DMS114 treated with DMSO at 0.1 percent for 48 hours (cell line): Measurements from ENCODE around the gene USP7.
A peak's percentile ranks its signal among the peaks of the same experiment; 100 is the strongest.
"Not testable (repeated sequence)": the region's sequence is repeated elsewhere in the genome, so short reads cannot be mapped to it uniquely, and the experiment has no call there.

Source experiments
- DNase-seq: peaks from one replicate; lab custom pipeline; 2025; ENCODE audit not compliant: unreplicated experiment; lab: John Stamatoyannopoulos, UW

Gene USP7

DNA sequence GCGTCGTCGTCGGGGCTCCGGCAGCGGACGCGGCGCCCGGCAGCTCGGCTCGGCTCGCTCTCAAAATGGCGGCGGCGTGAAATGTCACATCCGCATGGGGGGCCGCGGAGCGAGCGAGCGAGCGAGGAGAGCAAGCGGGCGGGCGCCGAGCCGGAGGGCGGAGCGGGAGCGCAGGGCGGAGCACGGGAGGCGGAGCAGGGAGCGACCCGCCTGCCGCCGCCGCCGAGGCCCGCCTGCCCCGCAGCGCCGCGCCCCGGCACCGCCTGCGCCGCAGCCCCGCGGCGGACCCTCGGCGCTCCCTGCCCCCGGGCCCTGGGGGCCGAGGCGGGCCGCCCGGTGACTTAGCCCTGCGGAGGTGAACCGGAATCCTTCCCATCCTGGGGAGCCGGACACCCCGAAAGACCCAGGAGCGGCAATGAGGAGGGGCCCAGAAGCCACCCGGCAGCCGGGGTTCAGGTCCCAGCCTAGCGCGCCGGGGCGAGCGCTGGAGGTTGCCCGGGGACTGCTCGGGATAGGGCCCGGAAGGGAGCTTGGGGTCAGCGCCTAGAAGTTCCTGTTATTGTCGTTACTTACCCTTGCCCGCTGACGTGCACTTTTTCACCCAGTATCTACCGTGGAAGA, at the start of gene USP7:
TSS of gene USP7 (minus strand) at position 86 of the 621 bp plus-strand sequence. CDS start 621 bp downstream, outside the sequence.
- DNase-seq, result peak; percentile 73

DNA sequence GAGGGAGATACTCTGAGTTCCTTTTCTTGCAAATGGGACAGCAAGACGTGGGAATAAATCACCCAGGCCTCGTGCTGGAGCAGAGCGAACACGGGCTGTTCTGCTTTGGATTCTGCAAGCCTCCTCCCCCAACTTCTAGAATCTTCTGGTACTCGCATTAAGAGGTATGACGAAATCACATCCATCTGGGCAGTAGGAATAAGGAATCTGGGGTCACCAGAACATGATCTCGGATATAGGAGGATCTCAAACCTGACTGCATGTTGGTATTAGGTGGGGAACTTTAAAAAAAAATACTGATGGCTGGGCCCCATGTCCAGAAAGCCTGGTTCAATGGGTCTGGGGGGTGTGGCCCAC, 49.8 kb upstream of the USP7 start:
- no peak for DNase-seq

DNA sequence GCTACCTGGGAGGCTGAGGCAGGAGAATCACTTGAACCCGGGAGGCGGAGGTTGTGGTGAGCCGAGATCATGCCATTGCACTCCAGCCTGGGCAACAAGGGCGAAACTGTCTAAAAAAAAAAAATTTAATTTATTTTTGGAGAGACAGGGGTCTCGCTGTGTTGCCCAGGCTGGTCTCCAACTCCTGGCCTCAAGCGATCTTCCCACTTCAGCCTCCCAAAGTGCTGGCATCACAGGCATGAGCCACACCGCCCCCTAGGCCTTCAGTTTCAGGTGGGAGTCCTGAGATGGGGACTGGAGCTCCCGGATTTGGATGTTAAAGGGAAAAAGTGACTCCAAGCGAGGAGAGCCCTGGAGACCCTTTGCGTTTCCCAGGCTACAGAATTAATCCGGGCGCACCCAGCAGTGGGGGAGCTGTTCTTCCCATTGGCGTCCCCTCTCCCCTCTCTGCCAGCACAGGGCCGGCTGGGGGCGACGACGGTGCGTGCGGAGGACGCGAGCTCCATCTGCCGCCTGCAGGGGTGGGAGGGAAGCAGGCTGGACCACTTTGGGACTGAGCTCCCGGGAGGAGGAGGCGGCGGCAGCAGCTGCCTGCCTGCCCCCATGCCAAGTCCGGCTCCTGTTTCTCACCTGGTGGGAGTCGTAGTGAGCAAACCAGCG, 49.3 kb upstream of the USP7 start:
- no peak for DNase-seq

DNA sequence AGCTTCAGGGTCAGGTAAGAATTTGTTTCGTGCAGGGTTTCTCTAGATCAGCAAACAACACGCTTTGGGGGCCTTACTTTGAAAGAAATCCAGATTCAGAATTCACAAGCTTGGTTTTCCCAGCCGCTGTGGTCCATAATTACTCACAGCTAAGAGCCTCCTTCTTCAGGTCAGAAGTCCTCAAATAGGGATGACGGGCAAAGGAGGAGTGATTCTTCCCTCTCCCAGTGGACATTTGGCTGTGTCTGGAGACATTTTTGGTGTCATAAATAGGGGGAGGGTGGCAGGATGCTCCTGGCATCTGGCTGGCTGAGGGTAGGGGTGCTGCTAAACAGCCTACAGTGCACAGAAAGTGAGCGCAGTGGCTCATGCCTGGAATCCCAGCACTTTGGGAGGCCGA, 48.6 kb upstream of the USP7 start:
- no peak for DNase-seq

DNA sequence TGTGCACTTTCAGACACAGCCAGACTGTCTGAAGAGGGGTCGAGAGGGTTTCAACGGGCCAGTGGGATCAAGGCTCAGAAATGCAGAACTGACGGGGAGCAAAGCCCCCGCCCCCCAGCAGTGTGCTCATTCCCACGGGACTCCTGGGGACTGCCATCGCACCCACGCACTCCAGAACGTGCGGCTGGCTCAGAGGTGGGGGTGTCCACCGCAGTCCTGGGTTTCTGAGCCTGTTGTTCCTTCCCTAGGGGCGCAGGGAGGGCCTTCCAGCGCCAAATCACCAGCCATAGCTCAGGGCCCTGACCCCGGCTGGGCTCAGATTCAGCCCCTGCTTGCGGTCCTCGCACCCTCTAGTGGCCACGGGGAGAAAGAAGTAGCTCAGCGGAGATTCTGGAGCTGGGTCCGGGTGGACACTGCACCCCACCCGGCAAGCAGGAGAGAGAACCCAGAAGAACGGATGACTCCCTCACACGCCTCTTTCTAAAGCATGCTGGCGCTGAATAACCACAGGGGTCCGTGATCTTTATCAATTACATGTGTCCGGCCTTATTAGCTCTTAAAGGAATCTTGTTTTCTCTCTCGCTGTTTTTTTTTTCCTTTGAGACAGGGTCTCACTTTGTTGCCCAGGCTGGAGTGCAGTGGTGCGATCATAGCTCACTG, 45.0 kb upstream of the USP7 start:
- peak; percentile 64 for DNase-seq

DNA sequence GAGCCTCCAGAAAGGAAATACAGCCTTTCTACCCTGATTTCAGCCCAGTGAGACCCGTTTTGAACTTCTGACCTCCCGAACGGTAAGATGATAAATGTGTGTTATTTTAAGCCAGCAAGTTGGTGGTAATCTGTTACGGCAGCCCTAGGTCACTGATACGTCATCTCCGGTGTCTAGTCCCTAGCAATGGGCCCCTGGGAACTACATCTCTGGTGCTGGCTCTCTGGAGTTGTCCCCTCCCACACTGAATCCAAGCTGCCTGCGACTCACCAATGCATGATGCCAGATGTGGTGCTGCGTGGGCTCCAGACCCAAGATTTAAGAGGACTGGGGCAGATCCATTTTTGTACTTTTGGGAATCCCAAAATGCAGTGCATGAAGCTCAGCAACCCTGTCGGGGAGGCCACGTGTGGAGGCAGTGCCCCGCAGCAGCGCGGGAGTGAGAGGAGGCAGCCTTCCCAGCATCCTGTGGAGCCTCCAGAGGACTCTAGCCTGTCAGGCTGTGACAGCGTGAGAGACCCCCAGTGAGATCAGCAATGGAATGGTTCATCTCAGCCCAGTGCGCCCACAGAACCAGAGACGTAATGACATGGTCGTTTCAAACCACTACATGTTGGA, 43.6 kb upstream of the USP7 start:
- no peak for DNase-seq

DNA sequence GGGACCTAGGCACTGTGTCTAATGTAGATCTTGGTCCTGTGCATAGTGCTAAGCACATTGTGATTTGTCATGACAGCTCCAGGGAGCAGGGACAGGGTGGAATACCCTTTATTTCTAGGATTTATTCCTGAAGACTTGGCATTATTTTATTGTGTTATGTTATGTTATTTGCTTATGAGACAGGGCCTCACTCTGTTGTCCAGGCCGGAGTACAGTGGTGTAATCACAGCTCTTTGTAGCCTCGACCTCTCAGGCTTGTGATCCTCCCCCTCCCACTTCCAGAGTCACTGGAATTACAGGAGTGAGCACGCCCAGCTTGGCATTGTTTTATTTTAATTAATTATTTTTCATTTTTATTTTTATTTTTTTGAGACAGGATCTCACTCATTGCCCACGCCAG, 40.5 kb upstream of the USP7 start:
- DNase-seq, result no peak

DNA sequence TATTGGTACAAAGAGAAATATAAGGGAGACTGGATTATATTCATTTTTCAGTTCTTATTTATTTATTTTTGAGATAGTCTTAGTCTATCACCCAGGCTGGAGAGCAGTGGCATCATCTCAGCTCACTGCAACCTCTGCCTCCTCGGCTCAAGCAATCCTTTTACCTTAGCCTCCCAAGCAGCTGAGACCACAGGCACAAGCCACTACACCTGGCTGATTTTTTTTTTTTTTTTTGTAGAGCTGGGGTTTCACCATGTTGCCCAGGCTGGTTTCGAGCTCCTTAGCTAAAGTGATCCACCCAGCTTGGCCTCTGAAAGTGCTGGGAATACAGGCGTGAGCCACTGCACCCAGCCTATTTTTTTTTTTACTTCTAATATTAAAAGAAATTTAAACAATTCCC, 40.1 kb upstream of the USP7 start:
- DNase-seq, result no peak

DNA sequence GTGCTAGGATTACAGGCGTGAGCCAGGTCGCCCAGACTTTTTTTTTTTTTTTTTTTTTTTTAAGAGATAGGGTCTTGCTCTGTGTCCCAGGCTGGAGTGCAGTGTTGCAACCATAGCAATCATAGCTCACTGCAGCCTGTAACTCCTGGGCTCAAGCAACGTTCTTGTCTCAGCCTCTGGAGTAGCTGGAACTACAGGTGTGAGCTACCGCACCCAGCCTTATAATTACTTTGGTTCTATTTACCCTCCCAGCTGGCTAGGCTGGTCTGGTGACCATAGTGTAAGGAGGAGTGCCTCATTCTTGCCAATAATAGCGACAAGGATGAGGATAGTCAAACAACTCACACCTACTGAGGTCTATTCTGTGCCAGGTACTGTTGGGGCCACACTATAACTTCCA, 39.6 kb upstream of the USP7 start:
- no peak for DNase-seq

DNA sequence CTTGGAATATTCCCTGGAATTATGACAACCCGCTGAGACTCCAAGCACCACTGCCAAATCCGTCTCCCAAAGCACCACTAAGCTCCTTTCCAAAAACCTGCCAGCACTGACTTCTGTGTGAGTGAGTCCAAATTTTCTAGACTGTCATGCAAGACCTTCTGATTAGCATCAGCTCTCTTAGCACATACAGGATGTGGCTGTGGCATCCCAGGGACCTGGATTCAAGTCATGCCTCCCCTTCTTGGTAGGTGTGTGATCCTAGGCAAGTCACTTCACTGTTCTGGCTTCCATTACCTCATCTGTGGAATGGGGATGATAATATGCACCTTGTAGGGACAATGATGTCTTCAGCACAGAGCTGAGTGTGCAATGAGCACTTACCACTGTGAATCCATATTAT, 38.3 kb upstream of the USP7 start:
- DNase-seq, result no peak

DNA sequence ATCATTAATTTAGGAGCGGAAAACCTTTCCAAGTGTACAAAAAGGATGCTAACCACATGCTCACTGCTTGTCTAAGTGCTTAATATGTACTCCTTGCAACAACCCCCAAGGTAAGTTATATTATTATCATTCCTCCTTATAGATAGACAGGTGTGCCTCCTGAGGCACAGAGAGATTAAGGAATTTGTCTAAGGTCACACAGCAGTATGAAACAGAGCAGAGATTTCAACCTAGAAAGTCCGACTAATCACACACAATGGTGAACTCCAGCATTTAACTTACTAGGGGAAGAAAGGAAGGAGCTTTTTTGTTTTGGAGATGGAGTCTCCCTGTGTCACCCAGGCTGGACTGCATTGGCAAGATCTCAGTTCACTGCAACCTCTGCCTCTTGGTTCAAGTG, 37.0 kb upstream of the USP7 start:
- DNase-seq, result no peak

DNA sequence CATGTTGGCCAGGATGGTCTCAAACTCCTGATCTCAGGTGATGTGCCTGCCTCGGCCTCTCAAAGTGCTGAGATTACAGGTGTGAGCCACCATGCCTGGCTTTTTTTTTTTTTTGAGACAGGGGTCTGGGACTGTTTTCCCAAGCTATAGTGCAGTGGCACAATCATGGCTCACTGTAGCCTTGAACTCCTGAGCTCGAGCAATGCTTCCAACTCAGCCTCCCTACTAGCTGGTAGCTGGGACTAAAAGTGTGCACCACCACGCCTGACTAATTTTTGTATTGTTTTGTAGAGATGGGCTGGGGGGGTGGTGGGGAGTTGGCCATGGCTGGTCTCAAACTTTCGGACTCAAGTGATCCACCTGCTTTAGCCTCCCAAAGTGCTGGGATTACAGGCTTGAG, 36.1 kb upstream of the USP7 start:
- DNase-seq, result no peak

DNA sequence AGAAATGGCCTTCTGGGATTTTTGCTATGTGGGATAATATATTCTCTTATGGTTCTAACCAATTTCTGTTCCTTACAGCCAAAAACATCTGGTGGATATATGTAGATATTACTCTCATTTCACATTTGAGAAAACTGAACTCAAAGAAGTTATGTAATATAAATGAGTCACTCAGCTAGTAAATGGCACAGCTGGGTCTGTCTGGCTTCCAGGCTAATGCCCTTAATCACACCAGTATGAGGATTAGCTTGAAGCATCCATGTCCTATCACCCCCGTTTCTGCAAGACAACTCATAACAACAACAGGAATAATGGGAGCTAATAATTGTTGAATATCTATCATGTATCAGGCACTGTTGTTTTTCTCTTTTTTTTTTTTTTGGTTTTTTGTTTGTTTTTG, 34.4 kb upstream of the USP7 start:
- DNase-seq, result no peak

DNA sequence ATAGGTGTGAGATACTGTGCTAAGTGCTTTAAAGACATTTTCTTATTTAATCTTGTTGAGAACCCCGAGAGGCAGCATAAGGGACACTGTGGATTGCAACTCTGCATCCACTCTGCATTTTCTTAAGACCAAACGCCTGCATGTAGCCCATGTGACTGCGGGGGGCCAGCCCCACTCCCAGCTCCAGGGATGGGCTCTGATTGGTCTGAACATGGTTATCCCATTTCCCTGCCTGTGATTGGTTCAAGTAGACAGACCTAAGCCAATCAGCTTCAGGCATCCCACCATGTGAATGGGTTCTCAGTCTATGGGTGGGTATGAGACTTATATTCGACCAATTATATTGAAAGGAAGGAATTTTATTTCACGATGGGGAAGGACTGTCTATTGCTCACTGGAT, 33.2 kb upstream of the USP7 start:
- DNase-seq, result no peak

DNA sequence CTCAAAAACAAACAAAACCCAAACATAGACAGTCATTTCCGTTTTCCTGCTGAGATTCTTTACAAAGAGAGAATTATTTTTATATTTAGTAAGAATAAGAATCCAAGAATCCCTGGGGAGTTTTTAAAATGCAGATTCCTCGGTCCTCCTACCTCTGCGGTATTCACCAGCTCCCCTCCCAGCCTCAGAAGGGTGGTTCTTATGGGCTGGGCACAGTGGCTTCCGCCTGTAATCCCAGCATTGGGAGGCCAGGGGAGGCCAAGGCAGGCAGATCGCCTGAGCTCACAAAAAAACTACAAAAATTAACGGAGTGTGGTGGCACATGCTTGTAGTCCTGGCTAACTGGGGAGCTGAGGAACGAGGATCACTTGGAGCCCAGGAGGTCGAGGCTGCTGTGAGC, 26.7 kb upstream of the USP7 start:
- no peak for DNase-seq

DNA sequence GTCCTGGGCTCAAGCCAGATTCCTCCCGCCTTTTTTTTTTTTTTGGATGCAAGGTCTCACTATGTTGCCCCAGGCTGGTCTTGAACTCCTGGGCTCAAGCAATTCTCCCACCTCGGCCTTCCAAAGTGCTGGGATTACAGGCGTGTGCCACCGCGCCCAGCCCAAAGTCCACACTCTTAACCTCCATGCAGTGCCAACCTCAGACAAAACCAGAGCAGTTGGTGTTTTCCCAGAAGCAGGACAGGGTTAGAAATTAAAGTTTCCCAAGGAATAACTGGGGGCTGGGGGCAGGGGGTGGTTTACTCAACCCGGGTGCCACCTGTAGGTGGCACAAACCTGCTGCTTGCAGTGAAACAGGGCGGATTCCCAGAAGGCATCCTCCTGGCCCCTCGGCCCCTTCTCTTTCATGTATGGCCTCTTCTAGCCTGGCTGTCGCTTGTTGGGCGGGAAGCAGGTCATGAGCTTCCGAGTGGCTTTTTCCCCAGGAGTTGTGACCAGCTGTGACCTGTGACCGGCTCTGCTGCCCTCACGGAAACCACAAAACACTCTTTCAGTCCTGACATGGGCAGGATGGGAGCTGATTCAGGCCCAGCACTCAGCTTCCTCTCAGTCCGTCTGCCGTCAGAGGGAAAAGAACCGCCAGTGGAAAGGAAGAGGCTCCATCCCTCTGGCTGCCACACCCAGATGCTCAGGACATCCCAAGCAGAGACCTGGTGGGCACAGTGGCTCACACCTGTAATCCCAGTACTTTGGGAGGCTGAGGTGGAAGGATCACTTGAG, 25.6 kb upstream of the USP7 start:
- DNase-seq, result no peak

DNA sequence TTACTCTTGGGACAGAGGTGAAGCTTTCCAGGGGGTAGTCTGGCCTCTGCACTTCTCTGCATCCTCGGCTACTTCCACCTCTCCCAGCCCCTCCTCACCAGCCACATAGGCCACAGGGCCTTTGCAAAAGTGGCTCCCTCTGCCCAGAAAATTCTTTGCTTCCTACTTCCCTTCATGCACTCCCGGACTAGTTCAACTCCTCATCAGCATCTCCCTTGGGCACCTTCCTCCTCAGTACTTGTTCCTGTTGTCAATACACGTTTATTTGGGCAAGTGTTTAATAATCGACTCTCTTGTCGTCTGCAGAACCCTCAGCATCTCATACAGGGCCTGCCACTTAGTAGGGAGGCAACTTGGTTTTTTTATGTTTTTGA, 23.1 kb upstream of the USP7 start:
- no peak for DNase-seq

DNA sequence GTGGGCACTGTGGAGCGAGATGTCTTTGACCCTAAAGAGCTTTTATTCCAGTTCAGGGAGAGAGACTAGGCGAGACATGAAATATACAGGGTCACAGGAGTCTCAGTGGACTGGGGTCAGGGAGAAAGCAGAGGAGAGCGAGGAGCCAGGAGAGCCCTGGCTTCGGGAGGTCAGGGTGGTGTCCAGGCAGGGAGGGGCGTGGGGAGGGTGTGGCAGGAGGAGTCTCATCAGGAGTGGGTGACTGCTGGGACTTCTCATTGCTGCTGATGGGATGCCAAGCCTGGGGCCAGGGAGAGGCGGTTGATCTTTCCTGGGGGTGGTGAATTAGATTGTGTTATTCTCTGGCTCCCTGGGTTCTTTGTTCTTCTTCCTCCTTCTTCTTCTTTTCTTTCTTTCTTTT, 22.4 kb upstream of the USP7 start:
- no peak for DNase-seq

DNA sequence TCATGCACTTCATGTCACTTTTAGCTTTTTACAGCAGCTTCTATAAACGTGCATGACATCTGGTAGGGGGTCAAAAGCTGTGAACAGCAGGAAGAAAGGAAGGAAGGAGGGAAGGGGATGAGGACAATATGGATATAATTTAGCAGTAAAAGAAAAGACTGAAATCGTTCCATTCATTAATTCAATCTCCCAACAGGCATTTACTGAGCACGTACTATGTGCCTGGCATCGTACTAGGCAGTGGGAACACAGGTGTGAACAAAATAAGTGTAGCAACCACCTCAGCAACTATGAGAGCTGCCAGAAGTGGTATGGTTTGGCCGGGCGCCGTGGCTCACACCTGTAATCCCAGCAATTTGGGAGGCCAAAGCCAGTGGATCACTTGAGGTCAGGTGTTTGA, 19.1 kb upstream of the USP7 start:
- DNase-seq, result no peak

DNA sequence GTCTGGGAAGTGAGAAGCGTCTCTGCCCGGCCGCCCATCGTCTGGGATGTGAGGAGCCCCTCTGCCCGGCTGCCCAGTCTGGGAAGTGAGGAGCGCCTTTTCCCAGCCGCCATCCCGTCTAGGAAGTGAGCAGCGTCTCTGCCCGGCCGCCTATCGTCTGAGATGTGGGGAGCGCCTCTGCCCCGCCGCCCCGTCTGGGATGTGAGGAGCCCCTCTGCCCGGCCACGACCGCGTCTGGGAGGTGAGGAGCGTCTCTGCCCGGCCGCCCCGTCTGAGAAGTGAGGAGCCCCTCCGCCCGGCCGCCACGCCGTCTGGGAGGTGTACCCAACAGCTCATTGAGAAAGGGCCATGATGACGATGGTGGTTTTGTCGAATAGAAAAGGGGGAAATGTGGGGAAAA, 18.2 kb upstream of the USP7 start:
- not testable (repeated sequence) for DNase-seq

DNA sequence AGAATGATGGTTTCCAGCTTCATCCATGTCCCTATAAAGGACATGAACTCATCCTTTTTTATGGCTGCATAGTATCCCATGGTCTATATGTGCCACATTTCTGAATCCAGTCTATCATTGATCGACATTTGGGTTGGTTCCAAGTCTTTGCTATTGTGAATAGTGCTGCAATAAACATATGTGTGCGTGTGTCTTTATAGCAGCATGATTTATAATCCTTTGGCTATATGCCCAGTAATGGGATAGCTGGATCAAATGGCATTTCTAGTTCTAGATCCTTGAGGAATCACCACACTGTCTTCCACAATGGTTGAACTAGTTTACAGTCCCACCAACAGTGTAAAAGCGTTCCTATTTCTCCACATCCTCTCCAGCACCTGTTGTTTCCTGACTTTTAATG, 12.5 kb upstream of the USP7 start:
- not testable (repeated sequence) for DNase-seq

DNA sequence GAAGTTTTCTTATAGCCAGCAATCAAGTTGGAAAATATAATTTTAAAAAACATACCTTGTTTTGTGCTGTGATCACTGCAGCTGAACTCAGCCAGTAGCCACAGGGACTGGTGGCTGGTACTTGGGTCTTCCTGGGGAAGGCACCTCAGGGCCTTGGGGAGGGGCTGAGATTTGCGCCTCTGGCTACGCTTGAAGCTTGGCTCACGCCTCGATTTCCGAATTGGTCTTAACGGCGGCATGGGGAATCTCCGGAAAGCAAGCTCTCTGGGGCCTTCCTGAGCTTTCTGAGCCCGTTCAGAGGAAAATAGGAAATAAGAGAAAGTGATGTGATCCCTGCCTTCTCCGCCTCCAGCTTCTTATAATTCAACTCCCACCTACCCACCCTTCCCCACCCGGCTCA, 11.3 kb upstream of the USP7 start:
- no peak for DNase-seq
